ENCODE data around the gene MROH2B. TPM values are rescaled to one million over a fixed set of nuclear protein-coding genes. Genes with fewer than 3 reads are reported as not detected.

Gene MROH2B
- total and polyA plus RNA-seq, 2 donors from 2014 or later, result not detected

- DNase-seq (no peak), FAIRE-seq (no peak)
- Histone ChIP-seq H3K4me3 (ENCODE audit: low read length in 3 of 3) (no peak overlapping the region), H3K27ac (ENCODE audit: low read depth in 2 of 2, low read length in 2 of 2) (peak overlapping the region; percentile 73 to 90), H3K9me3 (ENCODE audit: control insufficient read depth in 2 of 3, insufficient read depth in 1 of 3, low read length in 3 of 3) (no peaks in the 10 kb centered on the region), H3K9ac (ENCODE audit: low read length in 3 of 3) (no peak overlapping the region), H3K36me3 (ENCODE audit: control insufficient read depth in 2 of 3, insufficient read depth in 3 of 3, low read length in 3 of 3) (no peaks in the 10 kb centered on the region), H3K27me3 (ENCODE audit: control insufficient read depth, insufficient read depth, low read length) (no peaks in the 10 kb centered on the region), H3K4me1 (ENCODE audit: control insufficient read depth in 2 of 3, insufficient read depth in 2 of 3, low read depth in 1 of 3, low read length in 3 of 3) (peaks cover 4 to 19% (median 17%) of the 10 kb centered on the region in 3 donors)
- TF ChIP-seq CTCF (IDR thresholded peaks at IDR 0.05; ENCODE audit: borderline replicate concordance, extremely low read depth, insufficient read depth), result no peak
- intact Hi-C loops (cut with DNase I), result no loop called here
Measured at GRCh38 chr5:40991981-40992559, 79.1 kb downstream of the MROH2B start.

GRCh38 chr5:40991168-40991980 lies 79.8 kb downstream of the MROH2B start:
- Histone ChIP-seq H3K9ac (ENCODE audit: low read length in 3 of 3) (no peak overlapping the region), H3K4me3 (ENCODE audit: low read length in 3 of 3) (no peak overlapping the region), H3K4me1 (ENCODE audit: control insufficient read depth in 2 of 3, insufficient read depth in 2 of 3, low read depth in 1 of 3, low read length in 3 of 3) (peaks cover 4 to 19% (median 17%) of the 10 kb centered on the region in 3 donors), H3K9me3 (ENCODE audit: control insufficient read depth in 2 of 3, insufficient read depth in 1 of 3, low read length in 3 of 3) (no peaks in the 10 kb centered on the region), H3K36me3 (ENCODE audit: control insufficient read depth in 2 of 3, insufficient read depth in 3 of 3, low read length in 3 of 3) (no peaks in the 10 kb centered on the region), H3K27ac (ENCODE audit: low read depth in 2 of 2, low read length in 2 of 2) (peak overlapping the region; percentile 73 to 90), H3K27me3 (ENCODE audit: control insufficient read depth, insufficient read depth, low read length) (no peaks in the 10 kb centered on the region)
- no peak for TF ChIP-seq CTCF (IDR thresholded peaks at IDR 0.05; ENCODE audit: borderline replicate concordance, extremely low read depth, insufficient read depth)
- intact Hi-C loops (cut with DNase I), result no loop called here
- peak; percentile 90 for FAIRE-seq
- DNase-seq, result peak in 4 of 5 donors; percentile 48 to 84 (median 71)

GRCh38 chr5:40988746-40989510 lies 82.2 kb downstream of the MROH2B start:
- intact Hi-C loops (cut with DNase I), result no loop called here
- Histone ChIP-seq H3K9me3 (ENCODE audit: control insufficient read depth in 2 of 3, insufficient read depth in 1 of 3, low read length in 3 of 3) (no peaks in the 10 kb centered on the region), H3K27me3 (ENCODE audit: control insufficient read depth, insufficient read depth, low read length) (no peaks in the 10 kb centered on the region), H3K4me1 (ENCODE audit: control insufficient read depth in 2 of 3, insufficient read depth in 2 of 3, low read depth in 1 of 3, low read length in 3 of 3) (peaks cover 4 to 19% (median 15%) of the 10 kb centered on the region in 3 donors), H3K4me3 (ENCODE audit: low read length in 3 of 3) (no peak overlapping the region), H3K36me3 (ENCODE audit: control insufficient read depth in 2 of 3, insufficient read depth in 3 of 3, low read length in 3 of 3) (no peaks in the 10 kb centered on the region), H3K27ac (ENCODE audit: low read depth in 2 of 2, low read length in 2 of 2) (no peak overlapping the region), H3K9ac (ENCODE audit: low read length in 3 of 3) (no peak overlapping the region)
- DNase-seq, result peak in 2 of 5 donors; percentile 3 to 15
- FAIRE-seq, result no peak
- TF ChIP-seq CTCF (IDR thresholded peaks at IDR 0.05; ENCODE audit: borderline replicate concordance, extremely low read depth, insufficient read depth), result no peak

Data from kidney (tissue), 14 donors.